BLaER1 (cell line): Measurements from ENCODE around the gene SEMA4D.

Source experiments
- H3K27ac ChIP-seq: shearing (Covaris generic); formaldehyde crosslinking; 2 replicates; pipeline ENCODE4 v1.8.1; 2022
- H3K27me3 ChIP-seq: shearing (Covaris generic); formaldehyde crosslinking; 2 replicates; pipeline ENCODE4 v1.8.1; 2022
- H3K36me3 ChIP-seq: shearing (Covaris generic); formaldehyde crosslinking; 2 replicates; pipeline ENCODE4 v1.8.1; 2022
- H3K4me1 ChIP-seq: shearing (Covaris generic); formaldehyde crosslinking; 2 replicates; pipeline ENCODE4 v1.8.1; 2022
- H3K4me2 ChIP-seq: shearing (Covaris generic); formaldehyde crosslinking; 2 replicates; pipeline ENCODE4 v1.8.1; 2022
- H3K4me3 ChIP-seq: shearing (Covaris generic); formaldehyde crosslinking; 2 replicates; pipeline ENCODE4 v1.8.1; 2022
- H3K9ac ChIP-seq: shearing (Covaris generic); formaldehyde crosslinking; 2 replicates; pipeline ENCODE4 v1.8.1; 2022
- H3K9me3 ChIP-seq: shearing (Covaris generic); formaldehyde crosslinking; 2 replicates; pipeline ENCODE4 v1.8.1; 2022
- H4K20me1 ChIP-seq: shearing (Covaris generic); formaldehyde crosslinking; 2 replicates; pipeline ENCODE4 v1.8.1; 2022
- Cebpa-rat ChIP-seq: shearing (Covaris generic); IDR thresholded peaks from 2 replicates; pipeline ENCODE4 v1.8.1; 2022

Gene SEMA4D

DNA sequence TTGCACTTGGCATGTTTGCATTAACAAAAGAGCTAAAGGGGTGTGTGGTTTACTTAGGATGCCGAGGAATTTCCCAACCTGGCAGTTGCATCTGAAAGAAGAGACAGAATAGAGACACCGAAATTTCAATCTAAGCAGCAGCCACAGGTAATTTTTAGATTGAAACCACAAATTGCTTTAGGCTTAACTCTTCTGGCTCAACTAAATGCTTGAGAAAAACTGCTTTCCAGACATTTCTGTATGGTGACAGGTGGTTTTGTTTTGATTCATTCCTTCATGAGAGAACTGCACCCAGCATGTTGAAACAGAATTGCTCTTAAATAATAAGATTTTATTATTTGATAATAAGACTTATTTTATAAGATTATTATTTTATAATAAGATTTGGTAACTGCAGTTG is 158.1 kb downstream of the SEMA4D start:
- peaks cover 99% of the 10 kb centered on the region for H3K36me3 ChIP-seq
- H3K9me3 ChIP-seq = no peaks in the 10 kb centered on the region
- no peak for TF ChIP-seq Cebpa-rat
- no peak overlapping the region for H3K27ac ChIP-seq
- no peaks in the 10 kb centered on the region for H3K4me1 ChIP-seq
- no peak overlapping the region for H3K4me3 ChIP-seq
- no peak overlapping the region for H3K9ac ChIP-seq
- no peaks in the 10 kb centered on the region for H3K27me3 ChIP-seq
- H4K20me1 ChIP-seq = no peaks in the 10 kb centered on the region
- no peak overlapping the region for H3K4me2 ChIP-seq

GRCh38 chr9:89330513-89330912 is 167.4 kb downstream of the SEMA4D start:
- peaks cover 51% of the 10 kb centered on the region for H4K20me1 ChIP-seq
- H3K4me3 ChIP-seq = no peak overlapping the region
- H3K9me3 ChIP-seq = no peaks in the 10 kb centered on the region
- TF ChIP-seq Cebpa-rat = no peak
- H3K9ac ChIP-seq = no peak overlapping the region
- no peaks in the 10 kb centered on the region for H3K27me3 ChIP-seq
- H3K36me3 ChIP-seq = peaks cover 93% of the 10 kb centered on the region
- no peak overlapping the region for H3K27ac ChIP-seq
- no peak overlapping the region for H3K4me2 ChIP-seq
- no peaks in the 10 kb centered on the region for H3K4me1 ChIP-seq

- H3K27me3 ChIP-seq = no peaks in the 10 kb centered on the region
- no peak for TF ChIP-seq Cebpa-rat
- no peak overlapping the region for H3K4me3 ChIP-seq
- no peak overlapping the region for H3K4me2 ChIP-seq
- H3K36me3 ChIP-seq = peaks cover 87% of the 10 kb centered on the region
- H3K9ac ChIP-seq = no peak overlapping the region
- H3K9me3 ChIP-seq = no peaks in the 10 kb centered on the region
- peaks cover 57% of the 10 kb centered on the region for H4K20me1 ChIP-seq
- H3K27ac ChIP-seq = no peak overlapping the region
- no peaks in the 10 kb centered on the region for H3K4me1 ChIP-seq
Measured at GRCh38 chr9:89329917-89330316, 168.0 kb downstream of the SEMA4D start.

- peaks cover 82% of the 10 kb centered on the region for H3K36me3 ChIP-seq
- no peaks in the 10 kb centered on the region for H3K27me3 ChIP-seq
- no peak overlapping the region for H3K9ac ChIP-seq
- H3K4me3 ChIP-seq = no peak overlapping the region
- H3K4me2 ChIP-seq = no peak overlapping the region
- H4K20me1 ChIP-seq = peaks cover 76% of the 10 kb centered on the region
- H3K27ac ChIP-seq = no peak overlapping the region
- H3K9me3 ChIP-seq = no peaks in the 10 kb centered on the region
- no peak for TF ChIP-seq Cebpa-rat
- no peaks in the 10 kb centered on the region for H3K4me1 ChIP-seq
Measured at GRCh38 chr9:89328064-89328463, 169.8 kb downstream of the SEMA4D start.

DNA sequence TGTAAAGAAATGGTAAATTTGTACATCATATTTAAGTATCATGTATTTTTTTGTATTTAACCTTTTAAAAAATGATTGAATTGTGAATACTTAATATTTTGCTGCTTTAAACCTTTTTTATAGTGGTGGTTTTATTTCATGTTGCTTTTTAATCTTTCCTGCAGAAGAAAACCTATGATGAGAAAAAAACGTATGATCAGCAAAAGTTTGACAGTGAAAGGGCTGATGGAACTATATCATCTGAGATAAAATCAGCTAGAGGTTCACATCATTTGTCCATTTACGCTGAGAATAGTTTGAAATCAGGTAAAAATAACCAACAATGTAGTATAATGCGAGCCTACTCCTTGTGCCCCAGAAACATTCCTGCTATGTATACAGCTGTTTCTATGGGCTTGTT is 172.2 kb downstream of the SEMA4D start:
- Histone ChIP-seq H3K4me1 (peaks cover 3% of the 10 kb centered on the region), H3K27ac (no peak overlapping the region), H3K9ac (no peak overlapping the region), H3K36me3 (peaks cover 77% of the 10 kb centered on the region), H4K20me1 (peaks cover 76% of the 10 kb centered on the region), H3K4me2 (no peak overlapping the region), H3K4me3 (no peak overlapping the region), H3K27me3 (no peaks in the 10 kb centered on the region), H3K9me3 (no peaks in the 10 kb centered on the region)
- no peak for TF ChIP-seq Cebpa-rat

DNA sequence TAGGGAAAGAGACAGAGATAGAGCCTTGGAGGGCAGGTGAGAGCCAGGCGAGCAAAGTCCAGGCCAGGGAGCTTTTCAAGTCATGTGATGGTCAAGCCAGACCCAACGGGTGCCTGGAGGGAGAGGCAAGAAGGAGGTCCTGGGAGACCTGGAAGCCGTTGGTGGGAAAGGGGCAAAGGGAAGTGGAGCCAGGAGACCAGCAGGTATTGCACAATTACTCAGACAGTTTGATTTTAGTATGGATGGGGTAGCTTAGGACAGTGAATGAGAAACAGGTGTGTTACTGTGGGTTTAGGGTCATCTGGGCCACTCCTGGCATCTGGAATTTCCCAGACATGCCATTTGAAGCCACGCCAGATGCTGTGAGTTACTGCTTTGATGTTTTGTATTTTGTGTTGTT is 174.5 kb downstream of the SEMA4D start:
- no peak overlapping the region for H3K4me2 ChIP-seq
- peak; percentile 77 for TF ChIP-seq Cebpa-rat
- no peaks in the 10 kb centered on the region for H3K27me3 ChIP-seq
- H3K9me3 ChIP-seq = no peaks in the 10 kb centered on the region
- H3K36me3 ChIP-seq = peaks cover 53% of the 10 kb centered on the region
- peaks cover 65% of the 10 kb centered on the region for H4K20me1 ChIP-seq
- H3K4me1 ChIP-seq = peaks cover 17% of the 10 kb centered on the region
- no peak overlapping the region for H3K9ac ChIP-seq
- H3K27ac ChIP-seq = no peak overlapping the region
- H3K4me3 ChIP-seq = no peak overlapping the region

GRCh38 chr9:89319015-89319905 is 178.7 kb downstream of the SEMA4D start:
- H3K9ac ChIP-seq = peak overlapping the region; percentile 99
- H3K27me3 ChIP-seq = no peaks in the 10 kb centered on the region
- peaks cover 38% of the 10 kb centered on the region for H4K20me1 ChIP-seq
- peak; percentile 65; the same call in 1 of the 2 replicates for TF ChIP-seq Cebpa-rat
- peak overlapping the region; percentile 91 for H3K4me2 ChIP-seq
- peaks cover 58% of the 10 kb centered on the region for H3K36me3 ChIP-seq
- peak overlapping the region; percentile 80 for H3K4me3 ChIP-seq
- H3K9me3 ChIP-seq = no peaks in the 10 kb centered on the region
- peak overlapping the region; percentile 99 for H3K27ac ChIP-seq
- peaks cover 37% of the 10 kb centered on the region for H3K4me1 ChIP-seq

GRCh38 chr9:89318123-89319014 is 179.5 kb downstream of the SEMA4D start, which contains the start of gene SECISBP2:
TSS of gene SECISBP2 (plus strand) at chr9:89318500. CDS start at chr9:89318577, 77 bp downstream.
- Histone ChIP-seq H3K9ac (peak within 1 kb of the TSS; percentile 99), H3K36me3 (peaks cover 53% of the 10 kb centered on the region), H3K27me3 (no peaks in the 10 kb centered on the region), H4K20me1 (peaks cover 38% of the 10 kb centered on the region), H3K4me3 (peak within 1 kb of the TSS; percentile 80), H3K4me2 (peak within 1 kb of the TSS; percentile 91), H3K9me3 (no peaks in the 10 kb centered on the region), H3K4me1 (peaks cover 46% of the 10 kb centered on the region), H3K27ac (peak within 1 kb of the TSS; percentile 99)
- no peak for TF ChIP-seq Cebpa-rat

- no peaks in the 10 kb centered on the region for H3K27me3 ChIP-seq
- peaks cover 48% of the 10 kb centered on the region for H3K36me3 ChIP-seq
- H3K9ac ChIP-seq = peak overlapping the region; percentile 99; the same call in 1 of the 2 replicates
- H3K4me3 ChIP-seq = no peak overlapping the region
- peaks cover 52% of the 10 kb centered on the region for H3K4me1 ChIP-seq
- peaks cover 38% of the 10 kb centered on the region for H4K20me1 ChIP-seq
- H3K9me3 ChIP-seq = no peaks in the 10 kb centered on the region
- TF ChIP-seq Cebpa-rat = no peak
- H3K4me2 ChIP-seq = peak overlapping the region; percentile 91
- peak overlapping the region; percentile 99 for H3K27ac ChIP-seq
Measured at GRCh38 chr9:89317282-89317681, 180.6 kb downstream of the SEMA4D start.

DNA sequence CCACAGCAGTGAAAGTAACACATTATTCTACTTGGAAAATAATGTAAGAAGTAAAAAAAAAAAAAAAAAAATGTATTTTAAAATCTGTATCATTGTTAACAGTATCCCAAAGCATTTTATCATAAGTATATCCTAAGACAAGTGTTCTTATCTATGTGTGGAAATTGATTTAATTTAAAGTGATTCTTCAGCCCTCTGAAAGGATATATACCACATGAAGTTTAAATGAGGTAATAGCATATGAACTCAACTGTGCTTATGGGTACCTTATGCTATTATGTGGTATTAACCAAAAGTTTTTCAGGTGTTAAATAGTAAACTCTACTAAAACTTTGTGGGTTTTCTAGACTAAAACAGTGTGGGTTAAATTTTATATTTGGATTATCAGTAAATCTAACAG is 182.4 kb downstream of the SEMA4D start:
- Histone ChIP-seq H3K27ac (no peak overlapping the region), H4K20me1 (peaks cover 41% of the 10 kb centered on the region), H3K4me1 (peaks cover 47% of the 10 kb centered on the region), H3K9me3 (no peaks in the 10 kb centered on the region), H3K4me3 (no peak overlapping the region), H3K27me3 (no peaks in the 10 kb centered on the region), H3K36me3 (peaks cover 37% of the 10 kb centered on the region), H3K4me2 (no peak overlapping the region), H3K9ac (no peak overlapping the region)
- TF ChIP-seq Cebpa-rat = no peak
